Femur (tissue), 1 donor: ENCODE results near the gene LCNL1.
A peak's percentile ranks its signal among the peaks of the same experiment; 100 is the strongest.
"Not testable (repeated sequence)": the region's sequence is repeated elsewhere in the genome, so short reads cannot be mapped to it uniquely, and the experiment has no call there.

Experiments used
- DNase-seq: peaks from one replicate; pipeline ENCODE4 v3.0.0-alpha.2; 2017

Gene LCNL1

GRCh38 chr9:136995362-136995761 is 12.6 kb downstream of the LCNL1 start:
- no peak for DNase-seq

GRCh38 chr9:136995772-136996311 is 13.0 kb downstream of the LCNL1 start:
- peak; percentile 63 for DNase-seq

- no peak for DNase-seq
These were observed 13.8 kb downstream of the LCNL1 start, which contains the start of gene CLIC3 for GRCh38 chr9:136996361-136997292. Gene CLIC3 (minus strand): TSS chr9:136996568. CDS start chr9:136996543, 25 bp downstream.

GRCh38 chr9:136997371-136997770 is 14.6 kb downstream of the LCNL1 start:
- DNase-seq: no peak

- no peak for DNase-seq
These were observed 15.0 kb downstream of the LCNL1 start for GRCh38 chr9:136997830-136998234.

- DNase-seq: no peak
These were observed 17.6 kb downstream of the LCNL1 start for GRCh38 chr9:137000177-137000930.

- DNase-seq: no peak
These were observed 19.3 kb downstream of the LCNL1 start for GRCh38 chr9:137001857-137002645.

GRCh38 chr9:137002646-137003041 is 19.9 kb downstream of the LCNL1 start:
- DNase-seq: no peak

- DNase-seq: not testable (repeated sequence)
These were observed 21.5 kb downstream of the LCNL1 start for GRCh38 chr9:137004285-137004684.

- DNase-seq: no peak
These were observed 23.6 kb downstream of the LCNL1 start for GRCh38 chr9:137006116-137007003.

GRCh38 chr9:137007108-137007815 is 24.5 kb downstream of the LCNL1 start:
- DNase-seq: no peak

GRCh38 chr9:137007816-137008270 is 25.1 kb downstream of the LCNL1 start:
- no peak for DNase-seq

GRCh38 chr9:137008312-137008711 is 25.5 kb downstream of the LCNL1 start:
- DNase-seq: no peak

- DNase-seq: no peak
These were observed 26.4 kb downstream of the LCNL1 start for GRCh38 chr9:137009217-137009616.

- no peak for DNase-seq
These were observed 27.3 kb downstream of the LCNL1 start for GRCh38 chr9:137009938-137010732.

- no peak for DNase-seq
These were observed 28.4 kb downstream of the LCNL1 start for GRCh38 chr9:137011156-137011555.

- no peak for DNase-seq
These were observed 29.3 kb downstream of the LCNL1 start for GRCh38 chr9:137011907-137012675.

- no peak for DNase-seq
These were observed 30.1 kb downstream of the LCNL1 start for GRCh38 chr9:137012694-137013570.
